ENCODE results near the gene CRYBB3. TPM values are rescaled to one million over a fixed set of nuclear protein-coding genes. Genes with fewer than 3 reads are reported as not detected.

Gene CRYBB3
- not detected for total RNA-seq

DNA sequence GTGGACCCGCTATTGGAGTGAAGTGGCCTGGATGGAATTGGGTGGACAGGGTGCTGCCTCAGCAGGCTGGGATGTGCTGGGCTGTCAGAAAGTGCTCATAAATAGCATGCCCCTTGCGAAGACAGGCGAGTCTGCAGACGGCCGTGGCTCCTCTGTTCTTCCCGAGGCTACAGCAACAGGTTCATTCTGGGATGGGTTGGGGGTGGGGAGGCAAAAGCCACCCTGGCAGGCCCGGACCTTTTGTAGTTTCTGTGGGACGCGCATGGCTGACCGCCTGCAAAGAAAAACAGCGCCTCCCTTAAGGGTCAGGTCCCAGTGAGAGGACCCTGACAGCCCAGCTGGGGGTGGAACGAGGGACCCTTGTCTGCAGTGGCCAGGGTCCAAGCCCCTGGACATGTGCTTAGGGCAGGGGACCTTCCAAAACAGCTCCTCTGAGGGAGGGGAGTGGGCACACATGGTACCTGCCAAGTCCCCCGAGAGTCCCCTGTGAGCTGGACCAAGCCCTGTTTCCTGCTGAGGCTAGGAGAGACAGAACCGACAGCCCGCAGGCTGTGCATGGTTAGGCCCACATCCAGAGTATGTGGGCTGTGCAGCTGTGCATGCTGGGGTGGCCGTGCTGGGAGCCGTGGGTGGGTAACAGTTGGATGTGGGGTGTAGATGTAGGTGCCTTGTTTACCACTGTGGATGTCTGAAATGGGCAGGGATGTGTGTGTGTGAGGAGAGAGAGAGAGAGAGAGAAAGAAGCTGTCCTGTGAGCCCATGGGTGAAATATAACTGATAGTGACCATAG, at the start of gene CRYBB3:
Gene CRYBB3, plus strand, starts transcription at position 128 of the 790 bp plus-strand sequence. CDS start 1,539 bp downstream, outside the sequence.
- no peak for DNase-seq (ENCODE audit: low spot score)

DNA sequence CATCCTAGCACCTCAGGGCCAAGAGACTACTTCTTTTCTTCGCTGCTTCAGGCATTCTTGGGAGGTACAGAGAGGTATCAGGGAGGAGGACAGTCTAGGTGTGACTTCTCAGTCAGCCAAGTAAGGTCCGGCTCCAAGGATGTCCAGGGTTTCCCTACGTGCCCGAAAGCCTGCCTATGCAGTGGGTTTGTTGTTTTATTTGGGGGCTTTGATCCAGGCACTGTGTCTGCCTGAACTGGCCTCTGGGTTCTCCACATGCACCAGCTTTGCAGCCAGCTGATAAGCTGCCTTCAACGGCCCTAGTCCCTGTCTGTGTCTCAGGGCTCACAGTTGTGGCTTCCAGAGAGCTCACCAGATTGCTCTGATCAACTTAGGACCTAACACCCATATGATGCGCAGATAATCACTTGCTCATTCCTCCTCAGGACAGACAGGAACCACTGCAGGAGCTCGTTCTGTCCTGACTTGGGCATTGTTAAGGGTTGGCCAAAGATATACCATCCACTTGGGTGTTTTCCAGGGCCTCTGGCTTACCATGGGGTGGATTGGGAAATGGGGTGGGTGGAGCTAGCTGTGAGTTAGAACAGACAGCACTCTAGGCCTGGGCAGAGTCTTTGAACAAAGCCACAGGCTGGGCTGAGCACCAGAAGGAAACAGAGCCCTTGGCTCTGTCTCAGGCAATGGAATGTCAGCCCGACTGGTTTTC, 45.5 kb upstream of the CRYBB3 start:
- peak; percentile 65 for DNase-seq (ENCODE audit: low spot score)

DNA sequence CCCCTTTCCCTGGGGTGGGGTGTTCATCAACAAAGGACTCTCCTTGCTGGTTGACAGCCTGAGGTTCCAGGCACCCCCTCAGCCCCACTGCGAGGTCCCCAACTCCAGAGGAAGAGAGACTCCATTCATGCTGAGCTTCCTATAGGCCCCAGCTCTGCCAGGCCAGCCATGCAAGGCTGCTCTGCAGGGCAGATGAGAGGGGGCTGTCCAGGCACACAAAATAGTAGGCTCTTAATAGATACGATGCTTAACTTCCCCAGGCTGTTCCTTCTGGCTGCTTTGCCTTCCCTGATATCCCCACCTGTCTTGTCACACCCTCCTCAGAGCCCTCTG, 45.0 kb upstream of the CRYBB3 start:
- DNase-seq (ENCODE audit: low spot score), result no peak

DNA sequence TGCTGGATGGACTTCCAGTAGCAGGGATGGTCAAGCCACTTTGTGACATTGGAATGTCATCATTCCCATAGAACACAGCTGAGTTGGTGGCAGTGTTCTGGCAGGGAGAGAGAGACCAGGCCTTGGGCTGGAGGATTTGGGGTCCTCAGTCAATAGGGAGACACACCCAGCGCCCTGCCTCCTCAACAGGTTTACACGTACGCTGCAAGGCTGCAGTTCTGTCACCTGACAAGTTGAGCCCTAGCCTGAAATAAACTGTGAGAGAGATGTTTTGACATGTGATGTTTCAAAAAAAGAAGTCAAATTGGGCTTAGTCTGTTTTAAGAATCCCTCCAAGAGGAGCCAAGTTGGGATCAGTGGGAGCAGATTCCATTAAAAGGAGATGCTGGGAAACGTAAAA, 42.9 kb upstream of the CRYBB3 start:
- DNase-seq (ENCODE audit: low spot score), result no peak

DNA sequence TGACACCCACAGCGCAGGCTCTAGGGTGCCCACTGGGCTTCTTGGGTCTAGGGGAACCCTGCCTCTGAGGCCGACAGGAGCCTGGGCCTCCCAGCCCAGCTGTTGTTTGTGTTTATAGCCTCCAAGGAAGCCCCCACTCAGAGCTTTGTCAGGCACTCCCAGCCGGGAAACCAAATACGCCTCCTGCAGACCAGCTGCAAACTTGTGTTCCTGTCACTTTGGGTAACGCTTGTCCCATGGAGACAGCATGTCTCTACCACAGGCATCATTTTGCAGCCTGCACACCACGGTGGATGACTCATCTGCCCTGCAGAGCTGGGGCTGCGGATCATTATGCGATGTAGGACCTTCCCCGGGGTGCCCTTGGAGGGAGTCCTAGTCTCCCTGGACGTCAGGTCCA, 40.6 kb upstream of the CRYBB3 start:
- no peak for DNase-seq (ENCODE audit: low spot score)

DNA sequence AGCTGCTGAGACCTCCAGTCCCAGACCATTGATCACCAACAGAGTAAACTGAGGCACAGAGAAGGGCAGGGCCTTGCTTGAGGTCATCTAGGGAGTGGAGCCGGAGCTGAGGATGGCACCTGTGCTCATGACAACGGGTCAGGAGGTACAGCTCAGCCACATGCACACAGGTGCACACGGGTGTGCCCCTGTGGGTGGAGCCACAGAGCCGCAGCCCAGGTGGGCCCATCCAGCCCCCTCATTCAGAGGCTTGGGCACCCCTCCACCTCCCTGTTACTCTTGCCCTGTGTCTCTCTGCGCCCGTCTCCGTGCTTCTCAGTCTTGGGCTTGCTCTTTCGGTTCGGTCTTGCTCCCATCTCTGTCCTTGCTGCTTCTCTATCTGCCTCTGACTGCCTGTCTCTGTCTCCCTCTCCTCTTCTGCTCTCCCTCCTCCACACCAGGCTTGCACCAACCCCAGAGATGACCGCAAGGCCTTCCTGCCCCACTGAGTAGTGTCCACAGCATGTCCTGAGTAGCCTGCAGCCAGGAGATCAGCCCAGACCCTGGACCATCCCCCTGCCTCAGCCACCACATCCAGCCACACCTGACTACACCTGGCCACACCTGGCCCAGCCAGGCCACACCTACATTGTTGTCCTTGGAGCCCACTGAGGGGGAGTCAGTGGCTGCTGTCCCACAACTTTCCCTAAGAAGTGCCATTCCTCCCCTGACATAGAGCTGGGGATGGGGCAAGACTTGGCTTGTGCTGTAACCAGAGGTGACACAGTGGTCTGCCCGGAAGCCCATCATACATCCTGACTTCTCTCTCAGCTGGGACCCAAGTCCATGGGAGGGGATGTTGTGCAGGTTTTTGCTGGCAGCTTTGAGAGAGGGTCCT, 39.3 kb upstream of the CRYBB3 start:
- no peak for DNase-seq (ENCODE audit: low spot score)

DNA sequence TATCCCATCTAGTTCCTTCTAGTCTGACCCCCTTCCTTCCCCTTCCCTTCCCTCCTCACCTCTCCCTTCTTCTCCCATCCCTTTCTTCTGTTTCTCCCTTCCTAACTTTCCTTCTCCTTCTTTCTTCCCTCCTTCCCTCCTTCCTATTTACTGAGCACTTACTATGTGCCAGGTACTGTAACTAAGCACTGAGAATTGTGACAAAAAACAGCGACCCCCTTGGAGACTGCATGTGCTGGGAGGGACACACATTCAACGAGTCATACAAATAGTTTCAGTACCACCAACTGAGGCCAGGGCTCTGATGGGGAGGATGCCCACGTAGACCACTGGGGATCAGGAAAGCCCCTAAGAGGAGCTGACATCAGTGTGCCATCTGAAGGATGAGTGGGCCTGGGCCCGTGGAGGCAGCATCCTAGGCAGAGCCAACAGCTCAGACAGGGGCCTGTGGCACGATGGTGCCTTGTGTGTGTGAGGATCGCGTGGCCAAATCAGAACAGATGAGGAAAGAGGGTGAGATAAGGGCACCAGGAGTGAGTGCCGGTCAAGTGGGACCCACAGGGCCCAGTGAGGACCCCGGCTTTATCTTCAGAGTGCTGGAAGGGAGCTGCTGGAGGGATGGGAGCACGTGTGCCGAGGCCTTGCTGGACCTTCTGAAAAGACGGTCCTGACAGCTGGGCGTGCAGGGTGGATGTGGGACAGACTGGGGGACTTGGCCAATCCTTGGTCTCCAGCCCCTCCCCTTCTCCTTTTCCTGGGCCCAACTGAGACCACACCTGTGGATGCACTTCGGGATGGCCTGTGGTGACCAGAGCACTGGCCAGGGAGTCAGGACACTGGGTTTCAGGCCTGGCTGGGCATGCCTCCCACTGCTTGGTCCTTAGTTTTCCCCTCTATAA, 38.4 kb upstream of the CRYBB3 start:
- DNase-seq (ENCODE audit: low spot score), result no peak

DNA sequence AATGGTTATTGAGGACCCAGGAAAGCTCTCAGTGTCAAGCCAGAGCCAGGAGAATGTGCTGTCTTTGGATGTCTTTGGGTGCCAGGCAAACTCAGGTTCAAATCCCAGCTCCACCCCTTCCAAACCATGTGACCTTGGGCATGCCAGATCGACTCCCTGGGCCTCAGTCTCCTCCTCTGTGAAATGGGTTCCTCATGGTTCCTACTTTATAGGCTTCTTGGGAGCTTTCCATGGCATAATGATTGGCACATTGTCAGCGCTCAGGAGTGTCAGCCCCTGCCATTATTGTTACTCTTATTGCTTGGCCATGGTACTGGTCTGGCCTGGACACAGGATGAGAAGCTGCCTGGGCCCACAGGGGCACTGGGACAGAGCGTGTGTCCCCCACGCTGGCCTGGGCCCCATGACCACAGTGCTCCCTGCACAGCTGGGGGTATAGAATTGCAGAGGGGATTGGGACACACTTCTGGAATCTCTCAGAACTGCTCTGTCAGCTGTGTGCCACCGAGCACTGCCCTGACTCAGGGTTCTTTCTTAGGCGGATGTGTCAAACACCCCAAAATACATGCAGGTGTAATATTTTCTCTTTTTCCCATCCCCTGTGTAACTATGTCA, 37.6 kb upstream of the CRYBB3 start:
- no peak for DNase-seq (ENCODE audit: low spot score)

DNA sequence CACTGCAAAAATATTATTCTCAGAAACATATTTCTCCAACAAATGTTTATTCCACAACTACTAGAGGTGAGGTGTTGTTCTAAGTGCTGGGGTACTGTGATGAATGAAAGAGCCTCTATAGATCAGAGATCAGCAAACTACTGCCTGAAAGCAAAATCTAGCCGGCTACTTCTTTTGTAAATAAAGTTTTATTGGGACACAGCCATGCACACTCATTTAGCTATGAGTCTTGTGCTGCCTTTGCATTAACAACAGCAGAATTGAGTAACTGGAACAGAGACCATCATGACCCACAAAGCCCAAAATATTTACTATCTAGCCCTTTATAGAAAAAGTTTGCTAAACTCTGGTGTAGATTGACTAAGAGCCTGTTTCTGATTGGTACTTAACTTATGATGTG, 37.1 kb upstream of the CRYBB3 start:
- no peak for DNase-seq (ENCODE audit: low spot score)

DNA sequence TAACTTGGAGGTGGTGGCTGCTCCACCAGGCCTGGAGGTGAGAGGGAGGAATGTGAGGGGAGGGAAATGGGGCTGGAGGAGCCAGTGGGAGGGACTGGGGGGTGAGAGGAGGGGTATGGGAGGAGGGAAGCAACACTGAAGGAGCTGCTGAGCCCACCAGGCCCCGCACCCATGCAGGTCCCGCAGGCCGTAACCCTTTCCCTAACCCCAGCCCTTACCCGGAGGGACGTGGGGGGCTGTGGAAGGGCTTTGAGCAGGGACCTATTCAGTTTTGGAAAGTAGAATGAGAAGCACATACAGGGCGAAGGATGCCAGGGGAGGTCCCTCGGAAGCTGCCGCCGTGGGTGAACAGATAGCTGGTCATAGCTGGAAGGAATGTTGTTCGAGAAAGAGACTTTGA, 33.9 kb upstream of the CRYBB3 start:
- no peak for DNase-seq (ENCODE audit: low spot score)

DNA sequence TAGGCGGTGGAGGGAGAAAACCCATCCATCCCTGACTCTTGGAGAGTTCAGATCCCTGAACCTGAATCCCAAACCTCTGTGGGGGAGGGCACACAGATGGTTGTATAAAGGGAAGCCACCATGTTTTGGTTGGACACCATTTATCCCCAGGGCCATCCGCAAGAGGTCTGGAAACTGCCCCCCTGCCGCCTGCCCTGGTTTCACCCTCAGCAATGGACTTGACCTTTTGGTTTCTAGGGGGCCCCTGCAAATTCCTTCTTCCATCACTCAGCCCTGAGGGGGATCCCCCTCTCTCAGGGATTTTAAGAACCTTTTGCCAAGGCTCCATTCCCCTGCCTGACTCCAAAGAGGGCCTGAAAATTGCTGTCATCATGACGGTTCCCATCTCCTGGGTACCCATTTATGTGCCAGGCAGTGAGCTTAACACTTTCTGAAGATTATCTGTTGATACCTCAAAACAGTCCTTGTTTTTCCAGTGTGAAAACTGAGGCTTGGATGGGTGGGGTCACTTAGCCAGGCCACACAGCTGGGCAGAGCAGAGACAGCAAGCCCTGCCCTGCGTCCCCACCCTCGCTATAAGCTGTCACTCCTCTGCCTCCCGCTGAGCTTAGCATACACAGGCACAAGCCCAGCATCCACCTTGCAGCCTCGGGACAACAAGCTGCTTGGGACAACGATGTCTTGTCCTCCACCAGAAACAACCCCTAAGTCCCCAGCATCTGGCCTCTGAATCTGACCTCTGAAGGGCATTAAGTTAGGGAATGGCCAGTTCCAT, 33.2 kb upstream of the CRYBB3 start:
- DNase-seq (ENCODE audit: low spot score), result no peak

DNA sequence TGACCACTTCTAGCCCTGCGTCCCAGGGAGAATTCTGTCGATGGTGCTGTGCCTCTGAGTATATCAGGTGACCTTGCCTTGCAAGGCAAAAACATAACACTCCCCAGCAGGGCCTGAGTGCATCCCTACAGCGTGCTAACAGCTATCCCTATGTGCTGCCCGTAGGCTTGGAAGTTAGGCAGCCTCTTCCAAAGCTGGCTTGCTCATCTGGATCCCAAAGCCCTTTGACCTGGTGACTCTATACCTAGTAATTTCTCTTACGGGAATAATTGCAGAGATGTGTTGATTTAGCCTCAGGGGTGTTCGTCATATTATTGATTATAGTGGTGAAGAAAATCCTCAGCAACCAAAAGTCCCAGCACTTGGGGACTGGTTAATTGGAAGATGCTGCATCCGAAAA, 32.6 kb upstream of the CRYBB3 start:
- no peak for DNase-seq (ENCODE audit: low spot score)

DNA sequence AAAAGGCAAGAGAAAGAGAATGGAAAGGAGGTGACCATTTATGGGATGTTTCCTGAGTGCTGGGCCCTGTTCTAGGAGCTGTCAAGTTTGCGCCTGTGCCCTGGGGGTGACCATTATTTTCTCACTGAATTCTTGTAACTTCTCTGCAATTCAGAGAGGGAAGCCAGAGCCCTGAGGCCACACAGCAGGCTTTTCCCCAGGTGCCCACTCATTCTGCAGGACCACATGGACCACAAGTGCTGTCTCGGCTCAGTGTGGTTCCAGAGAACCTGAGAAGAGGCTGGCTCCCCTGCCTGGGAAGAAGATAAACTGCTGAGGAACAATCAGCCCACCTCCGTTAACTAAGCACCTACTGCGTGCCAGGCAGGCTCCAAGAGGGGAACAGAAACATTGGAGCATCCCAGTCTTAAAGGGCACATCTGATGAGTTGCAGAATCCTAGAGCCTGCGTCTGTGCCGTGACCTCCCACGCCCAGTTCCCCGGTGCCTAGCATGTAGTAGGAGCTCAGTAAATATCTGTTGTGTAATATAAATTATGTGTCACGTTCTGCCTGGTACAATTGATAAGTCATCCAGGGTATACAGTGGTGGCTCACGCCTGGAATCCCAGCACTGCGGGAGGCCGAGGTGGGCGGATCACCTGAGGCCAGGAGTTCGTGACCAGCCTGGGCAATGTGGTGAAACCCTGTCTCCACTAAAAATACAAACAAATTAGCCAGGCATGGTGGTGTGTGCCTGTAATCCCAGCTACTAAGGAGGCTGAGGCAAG, 31.6 kb upstream of the CRYBB3 start:
- DNase-seq (ENCODE audit: low spot score), result no peak

DNA sequence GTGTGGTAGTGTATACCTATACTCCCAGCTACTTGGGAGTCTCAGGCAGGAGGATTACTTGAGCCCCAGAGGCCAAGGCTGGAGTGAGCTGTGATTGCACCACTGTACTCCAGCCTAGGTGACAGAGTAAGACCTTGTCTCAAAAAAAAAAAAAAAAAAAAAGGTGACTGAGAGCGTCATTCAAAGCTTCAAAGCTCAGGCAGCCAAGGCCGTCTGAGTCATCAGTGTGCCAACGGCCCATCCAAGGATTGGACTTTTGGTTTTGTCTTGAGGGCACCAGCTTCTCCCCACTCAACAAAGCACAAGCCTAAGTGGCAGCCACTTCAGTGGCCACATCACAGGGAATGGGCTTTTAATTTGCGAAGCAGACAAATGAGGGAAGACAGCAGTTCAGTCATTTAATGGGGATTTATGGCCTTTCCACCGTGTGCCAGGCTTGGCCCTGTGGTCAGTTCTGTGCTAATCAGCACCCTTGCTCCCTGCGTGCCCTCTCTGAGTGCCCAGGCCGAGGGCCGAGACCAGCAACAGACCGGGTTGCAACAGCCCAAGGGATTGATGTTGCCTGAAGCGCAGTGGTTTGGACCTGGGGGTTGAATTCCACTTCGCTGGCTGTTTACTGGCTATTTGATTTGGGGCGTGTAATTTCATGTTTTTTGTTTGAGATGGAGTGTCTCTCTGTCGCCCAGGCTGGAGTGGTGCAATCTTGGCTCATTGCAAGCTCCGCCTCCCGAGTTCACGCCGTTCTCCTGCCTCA, 30.2 kb upstream of the CRYBB3 start:
- no peak for DNase-seq (ENCODE audit: low spot score)

DNA sequence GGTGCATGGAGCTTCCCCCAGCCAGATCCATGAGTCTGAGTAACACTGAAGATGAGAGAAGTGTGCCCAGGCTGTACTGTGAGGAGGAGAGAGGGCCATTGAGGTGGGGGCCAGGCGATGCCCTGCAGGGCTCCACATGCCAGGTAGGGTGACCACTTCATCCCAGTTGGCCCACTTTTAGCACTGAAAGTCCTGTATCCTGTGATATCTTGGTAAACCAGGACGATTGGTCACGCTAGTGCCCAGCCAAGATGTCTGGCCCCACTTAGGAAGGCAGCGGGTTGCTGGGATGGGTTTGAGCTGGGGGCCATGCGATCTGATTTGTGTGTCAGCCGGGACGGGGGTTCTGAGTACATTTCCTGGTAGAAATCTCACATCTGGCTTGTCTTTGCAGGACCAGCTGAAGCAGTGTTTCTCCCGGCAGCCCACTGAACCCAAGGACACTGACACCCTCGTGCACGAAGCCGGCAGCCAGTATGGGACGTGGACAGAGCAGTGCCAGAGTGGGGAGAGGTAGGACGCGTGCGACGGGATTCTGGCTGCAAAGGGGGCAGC, 29.2 kb upstream of the CRYBB3 start:
- DNase-seq (ENCODE audit: low spot score), result no peak

DNA sequence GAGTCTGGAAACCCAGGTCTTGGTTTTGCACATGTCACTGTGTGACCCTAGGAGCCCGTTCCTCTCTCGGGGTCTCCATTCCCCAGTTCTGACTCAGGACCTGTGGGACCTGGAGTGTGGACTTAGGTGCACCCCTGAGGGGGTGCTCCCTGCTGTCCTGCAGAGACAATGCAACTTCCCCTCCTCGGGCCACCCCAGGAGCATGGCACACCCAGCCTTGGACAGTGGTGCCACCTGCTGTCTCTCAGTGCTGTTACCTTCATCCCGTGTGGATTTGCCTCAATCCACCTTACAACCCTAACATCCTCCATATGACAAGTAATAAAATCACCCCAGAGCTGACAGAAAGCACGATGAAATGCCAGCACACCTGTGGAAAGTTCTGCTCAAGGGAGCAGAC, 27.5 kb upstream of the CRYBB3 start:
- DNase-seq (ENCODE audit: low spot score), result no peak

DNA sequence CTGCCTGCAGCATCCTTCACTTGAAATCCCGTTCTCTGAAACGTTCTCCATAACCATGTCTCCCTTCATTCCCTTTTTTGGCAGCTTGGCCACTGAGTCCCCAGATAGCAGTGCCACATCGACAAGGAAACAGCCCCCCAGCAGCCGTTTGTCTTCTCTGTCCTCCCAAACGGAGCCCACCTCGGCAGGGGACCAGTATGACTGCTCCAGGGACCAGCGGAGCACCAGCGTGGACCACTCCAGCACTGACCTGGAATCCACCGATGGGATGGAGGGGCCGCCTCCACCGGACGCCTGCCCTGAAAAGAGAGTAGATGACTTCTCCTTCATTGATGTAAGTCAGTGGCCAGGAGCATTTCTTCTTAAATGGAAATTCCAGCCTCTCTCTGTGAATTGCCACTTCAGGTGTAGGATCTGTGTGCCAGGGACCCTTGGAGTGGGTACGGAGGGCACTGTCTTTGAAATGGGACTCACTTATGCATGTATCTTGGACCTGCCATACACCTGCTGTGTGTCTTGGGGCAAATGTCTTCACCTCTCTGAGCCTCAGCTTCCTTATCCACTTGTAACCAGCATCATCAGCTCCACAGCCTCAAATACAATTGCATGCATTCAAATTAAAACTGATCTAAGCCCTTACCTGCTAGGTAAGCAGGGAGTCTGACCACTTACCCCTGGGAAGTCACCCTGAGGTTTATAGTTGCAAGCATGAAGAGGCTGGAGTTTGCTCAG, 25.3 kb upstream of the CRYBB3 start:
- no peak for DNase-seq (ENCODE audit: low spot score)
